DND-41 (cell line): Measurements from ENCODE around the gene SLC52A3.

Experiments used
- EZH2 ChIP-seq: IDR thresholded peaks from 3 replicates; pipeline ENCODE4 v1.6.1; 2012; ENCODE audit warnings: borderline replicate concordance, low read depth, mild to moderate bottlenecking, moderate library complexity, low read length, inconsistent platforms; ENCODE audit not compliant: severe bottlenecking
- TF ChIP-seq, protein P1 (sequence below): IDR thresholded peaks from 2 replicates; pipeline ENCODE4 v1.5.1; 2012; ENCODE audit warnings: borderline replicate concordance, low read length, moderate library complexity, mild to moderate bottlenecking; ENCODE audit not compliant: poor library complexity, severe bottlenecking; ENCODE audit errors: extremely low read depth

DNA sequence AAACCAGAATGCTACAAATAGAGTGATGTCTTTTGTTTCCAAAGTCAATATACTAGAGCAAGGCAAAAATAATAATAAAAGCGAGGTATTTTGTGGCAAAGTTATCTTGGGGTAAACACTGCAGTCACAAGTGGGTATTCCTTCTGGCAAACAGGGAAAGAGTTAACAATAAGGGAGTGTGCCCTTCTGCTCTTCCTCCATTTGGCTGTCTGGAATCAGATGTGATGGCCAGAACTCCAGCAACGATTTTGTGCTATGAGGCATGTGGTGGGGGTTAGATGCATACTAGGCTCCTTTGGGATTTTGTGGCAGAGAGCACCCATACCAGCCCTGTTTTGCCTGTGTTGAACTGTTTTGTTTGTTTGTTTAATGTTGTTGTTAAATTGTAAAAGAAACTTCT, 2.4 kb upstream of the SLC52A3 start:
- TF ChIP-seq, protein P1, sequence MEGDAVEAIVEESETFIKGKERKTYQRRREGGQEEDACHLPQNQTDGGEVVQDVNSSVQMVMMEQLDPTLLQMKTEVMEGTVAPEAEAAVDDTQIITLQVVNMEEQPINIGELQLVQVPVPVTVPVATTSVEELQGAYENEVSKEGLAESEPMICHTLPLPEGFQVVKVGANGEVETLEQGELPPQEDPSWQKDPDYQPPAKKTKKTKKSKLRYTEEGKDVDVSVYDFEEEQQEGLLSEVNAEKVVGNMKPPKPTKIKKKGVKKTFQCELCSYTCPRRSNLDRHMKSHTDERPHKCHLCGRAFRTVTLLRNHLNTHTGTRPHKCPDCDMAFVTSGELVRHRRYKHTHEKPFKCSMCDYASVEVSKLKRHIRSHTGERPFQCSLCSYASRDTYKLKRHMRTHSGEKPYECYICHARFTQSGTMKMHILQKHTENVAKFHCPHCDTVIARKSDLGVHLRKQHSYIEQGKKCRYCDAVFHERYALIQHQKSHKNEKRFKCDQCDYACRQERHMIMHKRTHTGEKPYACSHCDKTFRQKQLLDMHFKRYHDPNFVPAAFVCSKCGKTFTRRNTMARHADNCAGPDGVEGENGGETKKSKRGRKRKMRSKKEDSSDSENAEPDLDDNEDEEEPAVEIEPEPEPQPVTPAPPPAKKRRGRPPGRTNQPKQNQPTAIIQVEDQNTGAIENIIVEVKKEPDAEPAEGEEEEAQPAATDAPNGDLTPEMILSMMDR, result no peak
- TF ChIP-seq EZH2, result no peak
